ENCODE data around the gene CAMSAP2. TPM values are rescaled to one million over a fixed set of nuclear protein-coding genes. Genes with fewer than 3 reads are reported as not detected.

CAMSAP2 gene
- total RNA-seq, 1 experiment from 2014 or later: 20.7 TPM

GRCh38 chr1:200875416-200875815 lies 136.7 kb downstream of the CAMSAP2 start (continued):
- TF ChIP-seq, protein P1, sequence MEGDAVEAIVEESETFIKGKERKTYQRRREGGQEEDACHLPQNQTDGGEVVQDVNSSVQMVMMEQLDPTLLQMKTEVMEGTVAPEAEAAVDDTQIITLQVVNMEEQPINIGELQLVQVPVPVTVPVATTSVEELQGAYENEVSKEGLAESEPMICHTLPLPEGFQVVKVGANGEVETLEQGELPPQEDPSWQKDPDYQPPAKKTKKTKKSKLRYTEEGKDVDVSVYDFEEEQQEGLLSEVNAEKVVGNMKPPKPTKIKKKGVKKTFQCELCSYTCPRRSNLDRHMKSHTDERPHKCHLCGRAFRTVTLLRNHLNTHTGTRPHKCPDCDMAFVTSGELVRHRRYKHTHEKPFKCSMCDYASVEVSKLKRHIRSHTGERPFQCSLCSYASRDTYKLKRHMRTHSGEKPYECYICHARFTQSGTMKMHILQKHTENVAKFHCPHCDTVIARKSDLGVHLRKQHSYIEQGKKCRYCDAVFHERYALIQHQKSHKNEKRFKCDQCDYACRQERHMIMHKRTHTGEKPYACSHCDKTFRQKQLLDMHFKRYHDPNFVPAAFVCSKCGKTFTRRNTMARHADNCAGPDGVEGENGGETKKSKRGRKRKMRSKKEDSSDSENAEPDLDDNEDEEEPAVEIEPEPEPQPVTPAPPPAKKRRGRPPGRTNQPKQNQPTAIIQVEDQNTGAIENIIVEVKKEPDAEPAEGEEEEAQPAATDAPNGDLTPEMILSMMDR (IDR thresholded peaks at IDR 0.05): no peak
- TF ChIP-seq FOXJ3 (CRISPR knock-in tag; IDR thresholded peaks at IDR 0.05; ENCODE audit: borderline replicate concordance) (no peak), TCF7 (CRISPR knock-in tag; IDR thresholded peaks at IDR 0.05; ENCODE audit: low read depth) (no peak), NR3C1 (CRISPR knock-in tag; conservative IDR thresholded peaks at IDR 0.05; ENCODE audit: low read depth) (no peak), PRDM15 (CRISPR knock-in tag; IDR thresholded peaks at IDR 0.05) (no peak), OVOL2 (CRISPR knock-in tag; IDR thresholded peaks at IDR 0.05; ENCODE audit: borderline replicate concordance) (no peak), E2F5 (CRISPR knock-in tag; IDR thresholded peaks at IDR 0.05) (no peak), ZNF671 (CRISPR knock-in tag; IDR thresholded peaks at IDR 0.05) (no peak), ZBTB43 (CRISPR knock-in tag; IDR thresholded peaks at IDR 0.05) (no peak)
- TF ChIP-seq, protein P2, sequence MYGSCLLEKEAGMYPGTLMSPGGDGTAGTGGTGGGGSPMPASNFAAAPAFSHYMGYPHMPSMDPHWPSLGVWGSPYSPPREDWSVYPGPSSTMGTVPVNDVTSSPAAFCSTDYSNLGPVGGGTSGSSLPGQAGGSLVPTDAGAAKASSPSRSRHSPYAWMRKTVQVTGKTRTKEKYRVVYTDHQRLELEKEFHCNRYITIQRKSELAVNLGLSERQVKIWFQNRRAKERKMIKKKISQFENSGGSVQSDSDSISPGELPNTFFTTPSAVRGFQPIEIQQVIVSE (CRISPR knock-in tag; IDR thresholded peaks at IDR 0.05; ENCODE audit: borderline replicate concordance): no peak
- TF ChIP-seq, protein P3, sequence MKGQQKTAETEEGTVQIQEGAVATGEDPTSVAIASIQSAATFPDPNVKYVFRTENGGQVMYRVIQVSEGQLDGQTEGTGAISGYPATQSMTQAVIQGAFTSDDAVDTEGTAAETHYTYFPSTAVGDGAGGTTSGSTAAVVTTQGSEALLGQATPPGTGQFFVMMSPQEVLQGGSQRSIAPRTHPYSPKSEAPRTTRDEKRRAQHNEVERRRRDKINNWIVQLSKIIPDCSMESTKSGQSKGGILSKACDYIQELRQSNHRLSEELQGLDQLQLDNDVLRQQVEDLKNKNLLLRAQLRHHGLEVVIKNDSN (CRISPR knock-in tag; IDR thresholded peaks at IDR 0.05): no peak

DNA sequence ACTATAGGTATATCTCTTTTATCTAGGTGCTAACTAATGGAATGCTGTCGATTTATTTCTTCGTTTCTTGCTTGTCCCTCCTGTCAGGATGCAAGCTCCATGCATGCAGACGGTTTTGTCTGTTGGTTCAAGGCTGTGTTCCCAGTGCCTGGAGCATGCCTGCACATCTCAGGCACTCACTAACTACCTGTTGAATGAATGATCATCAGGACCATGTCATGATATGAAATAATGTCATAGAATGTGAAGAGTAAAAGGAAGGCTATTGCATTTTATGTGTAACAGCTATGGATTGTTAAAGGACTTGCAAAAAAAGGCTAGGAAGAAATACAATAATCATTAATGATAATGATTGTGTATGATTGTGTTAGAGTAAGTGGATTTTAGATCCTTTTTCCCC lies 138.3 kb downstream of the CAMSAP2 start:
- ChIA-PET CTCF (interaction anchor here (0.9 to 1.1 kb wide), 2 partner anchors 11 to 14 kb away, joined by 3 to 4 read pairs; no protein-coding TSS in a partner anchor), POLR2A (interaction anchor here (0.6 to 2.0 kb wide), 2 partner anchors 9 to 14 kb away, joined by 3 to 4 read pairs; no protein-coding TSS in a partner anchor)
- H3K4me1 Mint-ChIP-seq: peaks cover 20% of the 10 kb centered on the region
- peaks cover 33% of the 10 kb centered on the region for H3K27me3 Mint-ChIP-seq (ENCODE audit: low read depth)
- TF ChIP-seq, protein P2 (CRISPR knock-in tag; IDR thresholded peaks at IDR 0.05; ENCODE audit: borderline replicate concordance): no peak
- TF ChIP-seq, protein P4, sequence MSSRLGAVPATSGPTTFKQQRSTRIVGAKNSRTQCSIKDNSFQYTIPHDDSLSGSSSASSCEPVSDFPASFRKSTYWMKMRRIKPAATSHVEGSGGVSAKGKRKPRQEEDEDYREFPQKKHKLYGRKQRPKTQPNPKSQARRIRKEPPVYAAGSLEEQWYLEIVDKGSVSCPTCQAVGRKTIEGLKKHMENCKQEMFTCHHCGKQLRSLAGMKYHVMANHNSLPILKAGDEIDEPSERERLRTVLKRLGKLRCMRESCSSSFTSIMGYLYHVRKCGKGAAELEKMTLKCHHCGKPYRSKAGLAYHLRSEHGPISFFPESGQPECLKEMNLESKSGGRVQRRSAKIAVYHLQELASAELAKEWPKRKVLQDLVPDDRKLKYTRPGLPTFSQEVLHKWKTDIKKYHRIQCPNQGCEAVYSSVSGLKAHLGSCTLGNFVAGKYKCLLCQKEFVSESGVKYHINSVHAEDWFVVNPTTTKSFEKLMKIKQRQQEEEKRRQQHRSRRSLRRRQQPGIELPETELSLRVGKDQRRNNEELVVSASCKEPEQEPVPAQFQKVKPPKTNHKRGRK (CRISPR knock-in tag; IDR thresholded peaks at IDR 0.05; ENCODE audit: borderline replicate concordance): no peak
- TF ChIP-seq, protein P5, sequence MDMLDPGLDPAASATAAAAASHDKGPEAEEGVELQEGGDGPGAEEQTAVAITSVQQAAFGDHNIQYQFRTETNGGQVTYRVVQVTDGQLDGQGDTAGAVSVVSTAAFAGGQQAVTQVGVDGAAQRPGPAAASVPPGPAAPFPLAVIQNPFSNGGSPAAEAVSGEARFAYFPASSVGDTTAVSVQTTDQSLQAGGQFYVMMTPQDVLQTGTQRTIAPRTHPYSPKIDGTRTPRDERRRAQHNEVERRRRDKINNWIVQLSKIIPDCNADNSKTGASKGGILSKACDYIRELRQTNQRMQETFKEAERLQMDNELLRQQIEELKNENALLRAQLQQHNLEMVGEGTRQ (CRISPR knock-in tag; IDR thresholded peaks at IDR 0.05): no peak
- TF ChIP-seq NR1H2 (CRISPR knock-in tag; IDR thresholded peaks at IDR 0.05): no peak
- no peak overlapping the region for H3K4me3 Mint-ChIP-seq
- no peaks in the 10 kb centered on the region for H3K9me3 Mint-ChIP-seq
- ATAC-seq (no peak), DNase-seq (ENCODE audit: low spot score) (no peak)
- H3K27ac Mint-ChIP-seq: no peak overlapping the region
- no peaks in the 10 kb centered on the region for H3K36me3 Mint-ChIP-seq
